Fibroblast of peridontal ligament (primary cell): ENCODE measurements around the gene FNDC3B.
"Not testable (repeated sequence)": the region's sequence is repeated elsewhere in the genome, so short reads cannot be mapped to it uniquely, and the experiment has no call there.

Experiments used
- DNase-seq: peaks from one replicate; pipeline ENCODE4 v3.0.0-alpha.2; 2010; ENCODE audit errors: extremely low read depth

Gene FNDC3B

GRCh38 chr3:172093581-172094443 lies 54.4 kb downstream of the FNDC3B start:
- not testable (repeated sequence) for DNase-seq

- DNase-seq = peak; percentile 45
Measured at GRCh38 chr3:172094621-172095557, 55.5 kb downstream of the FNDC3B start.

- DNase-seq = peak; percentile 67
Measured at GRCh38 chr3:172096881-172097420, 57.6 kb downstream of the FNDC3B start.

- no peak for DNase-seq
Measured at GRCh38 chr3:172097585-172097984, 58.2 kb downstream of the FNDC3B start.

- no peak for DNase-seq
Measured at GRCh38 chr3:172098698-172099494, 59.5 kb downstream of the FNDC3B start.

- DNase-seq = no peak
Measured at GRCh38 chr3:172099495-172099808, 60.1 kb downstream of the FNDC3B start.

GRCh38 chr3:172100482-172100881 lies 61.1 kb downstream of the FNDC3B start:
- DNase-seq = no peak

GRCh38 chr3:172101107-172101506 lies 61.7 kb downstream of the FNDC3B start:
- no peak for DNase-seq

- DNase-seq = no peak
Measured at GRCh38 chr3:172102123-172102882, 62.9 kb downstream of the FNDC3B start.

GRCh38 chr3:172102883-172103310 lies 63.5 kb downstream of the FNDC3B start:
- DNase-seq = no peak

- DNase-seq = peak; percentile 65
Measured at GRCh38 chr3:172103724-172104123, 64.3 kb downstream of the FNDC3B start.

GRCh38 chr3:172104471-172105072 lies 65.2 kb downstream of the FNDC3B start:
- no peak for DNase-seq

GRCh38 chr3:172106037-172106954 lies 66.9 kb downstream of the FNDC3B start:
- DNase-seq = no peak

GRCh38 chr3:172106989-172107388 lies 67.6 kb downstream of the FNDC3B start:
- peak; percentile 27 for DNase-seq

GRCh38 chr3:172107403-172107802 lies 68.0 kb downstream of the FNDC3B start:
- no peak for DNase-seq

- DNase-seq = no peak
Measured at GRCh38 chr3:172110127-172110779, 70.9 kb downstream of the FNDC3B start.

GRCh38 chr3:172111163-172111562 lies 71.8 kb downstream of the FNDC3B start:
- no peak for DNase-seq

- no peak for DNase-seq
Measured at GRCh38 chr3:172112078-172112733, 72.8 kb downstream of the FNDC3B start.
